Adrenal gland (tissue), 5 donors: Measurements from ENCODE around the gene TENT4A.

ENCODE experiments used
- POLR2A ChIP-seq, 2 donors: fragments of 450-650 bp; IDR thresholded peaks; one replicate each; pipeline ENCODE4 v1.6.1; 2017; ENCODE audit warnings: antibody characterized with exemption in 2 of 2, mild to moderate bottlenecking in 2 of 2, moderate library complexity in 1 of 2
- TF ChIP-seq, protein P1 (sequence below), 6 experiments: fragments of 450-650 bp in 4 of 6; fragments of 200-600 bp in 2 of 6; sonication (generic) in 1 of 6; IDR thresholded peaks; 1 replicate in 5 of 6; 2 replicates in 1 of 6; pipeline versions ENCODE4 v1.5.1 to v1.8.0; 2016 to 2021; ENCODE audit warnings: antibody characterized with exemption in 6 of 6, mild to moderate bottlenecking in 2 of 6, moderate library complexity in 1 of 6
- donor health status: DM: no; HTN: no; CAD: no.

- TF ChIP-seq, protein P1, sequence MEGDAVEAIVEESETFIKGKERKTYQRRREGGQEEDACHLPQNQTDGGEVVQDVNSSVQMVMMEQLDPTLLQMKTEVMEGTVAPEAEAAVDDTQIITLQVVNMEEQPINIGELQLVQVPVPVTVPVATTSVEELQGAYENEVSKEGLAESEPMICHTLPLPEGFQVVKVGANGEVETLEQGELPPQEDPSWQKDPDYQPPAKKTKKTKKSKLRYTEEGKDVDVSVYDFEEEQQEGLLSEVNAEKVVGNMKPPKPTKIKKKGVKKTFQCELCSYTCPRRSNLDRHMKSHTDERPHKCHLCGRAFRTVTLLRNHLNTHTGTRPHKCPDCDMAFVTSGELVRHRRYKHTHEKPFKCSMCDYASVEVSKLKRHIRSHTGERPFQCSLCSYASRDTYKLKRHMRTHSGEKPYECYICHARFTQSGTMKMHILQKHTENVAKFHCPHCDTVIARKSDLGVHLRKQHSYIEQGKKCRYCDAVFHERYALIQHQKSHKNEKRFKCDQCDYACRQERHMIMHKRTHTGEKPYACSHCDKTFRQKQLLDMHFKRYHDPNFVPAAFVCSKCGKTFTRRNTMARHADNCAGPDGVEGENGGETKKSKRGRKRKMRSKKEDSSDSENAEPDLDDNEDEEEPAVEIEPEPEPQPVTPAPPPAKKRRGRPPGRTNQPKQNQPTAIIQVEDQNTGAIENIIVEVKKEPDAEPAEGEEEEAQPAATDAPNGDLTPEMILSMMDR (IDR thresholded peaks at IDR 0.05), result no peak
- TF ChIP-seq POLR2A (IDR thresholded peaks at IDR 0.05), result no peak
Observed at GRCh38 chr5:6722015-6722414, 8.8 kb downstream of the TENT4A start.
